Peyer's patch (tissue), 4 donors: Measurements from ENCODE around the gene ADRM1. TPM values are rescaled to one million over a fixed set of nuclear protein-coding genes. Genes with fewer than 3 reads are reported as not detected.

ENCODE experiments used
- DNase-seq, 3 donors: peaks; one replicate each; pipeline ENCODE4 v3.0.0-alpha.2; 2017 to 2019
- H3K27ac ChIP-seq, 4 donors: fragments of 200-600 bp; sonication (generic); one replicate each; pipeline ENCODE4 v1.5.1; 2016 to 2019
- H3K27me3 ChIP-seq, 2 donors: fragments of 200-600 bp; sonication (generic); one replicate each; pipeline ENCODE4 v1.5.1; 2019
- H3K36me3 ChIP-seq, 3 donors: fragments of 200-600 bp; sonication (generic); one replicate each; pipeline ENCODE4 v1.5.1; 2016 to 2019
- H3K4me1 ChIP-seq, 4 donors: fragments of 200-600 bp; sonication (generic); one replicate each; pipeline ENCODE4 v1.5.1; 2016 to 2019
- H3K4me3 ChIP-seq, 4 donors: fragments of 200-600 bp; sonication (generic); 1 replicate in 3 of 4; 2 replicates in 1 of 4; pipeline ENCODE4 v1.5.1; 2016 to 2019; ENCODE audit warnings: mild to moderate bottlenecking in 1 of 4
- H3K9me3 ChIP-seq, 4 donors: fragments of 200-600 bp; sonication (generic); one replicate each; pipeline ENCODE4 v1.5.1; 2016 to 2019; ENCODE audit warnings: mild to moderate bottlenecking in 1 of 4
- CTCF ChIP-seq, 6 experiments: fragments of 450-650 bp in 4 of 6; fragments of 200-600 bp in 2 of 6; sonication (generic) in 1 of 6; IDR thresholded peaks; one replicate each; pipeline ENCODE4 v1.5.1; 2017 to 2019; ENCODE audit warnings: antibody characterized with exemption in 6 of 6, mild to moderate bottlenecking in 3 of 6, moderate library complexity in 1 of 6
- POLR2A ChIP-seq, 2 donors: fragments of 450-650 bp; IDR thresholded peaks; one replicate each; pipeline ENCODE4 v1.5.1; 2017; ENCODE audit warnings: antibody characterized with exemption in 2 of 2, mild to moderate bottlenecking in 2 of 2, moderate library complexity in 2 of 2
- total RNA-seq, 4 donors: library from RNA; depleted of rRNA; stranded (reverse); fragments of >200 nt; gene quantifications; one replicate each; pipeline ENCODE4 v1.1.0, GENCODE V29; 2016

The ADRM1 gene
- total RNA-seq, 4 donors from 2014 or later = 90.8 to 136 (median 99.7) TPM

DNA sequence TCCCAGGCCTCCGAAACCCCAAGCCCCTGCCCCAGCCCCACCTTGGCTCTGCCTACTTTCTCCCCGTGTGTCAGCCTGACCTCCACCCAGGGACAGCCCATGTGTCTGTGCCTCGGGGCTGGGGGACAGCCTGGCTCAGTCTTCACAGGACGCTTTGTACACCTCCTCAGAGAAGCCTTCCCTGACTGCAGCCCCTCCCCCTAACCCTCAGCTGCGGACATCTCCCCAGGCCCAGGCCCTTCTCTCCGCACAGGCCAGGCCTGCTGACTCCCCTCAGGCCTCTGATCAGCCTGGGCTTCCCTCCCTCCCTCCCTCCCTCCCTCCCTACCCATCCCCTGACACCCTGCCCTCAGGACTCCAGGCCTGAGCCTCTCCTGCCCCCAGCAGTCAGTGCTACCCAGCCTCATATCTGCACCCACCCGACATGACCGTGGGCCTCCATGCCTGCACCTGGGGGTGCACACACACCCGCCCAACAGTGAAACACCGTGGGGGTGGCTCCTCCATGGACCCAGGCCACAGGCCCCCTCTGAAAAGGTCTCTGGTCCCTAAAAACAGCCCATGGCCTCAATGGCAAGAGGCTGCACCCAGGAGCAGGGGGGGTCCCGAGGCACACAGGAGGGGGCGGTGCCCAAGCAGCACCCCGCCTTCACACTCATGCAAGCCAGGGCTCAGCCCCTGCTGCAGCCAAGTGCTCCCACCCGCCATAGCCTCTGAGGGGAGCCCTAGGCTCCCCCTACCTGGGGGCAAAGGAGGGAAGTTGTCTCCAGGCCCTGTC, 51.4 kb downstream of the ADRM1 start:
- H3K27ac ChIP-seq = peak overlapping the region in 1 of 4 donors; percentile 89
- no peak for TF ChIP-seq CTCF (IDR thresholded peaks at IDR 0.05)
- no peak for TF ChIP-seq POLR2A (IDR thresholded peaks at IDR 0.05)
- no peak overlapping the region for H3K4me3 ChIP-seq
- H3K9me3 ChIP-seq = no peaks in the 10 kb centered on the region
- peaks cover 0 to 16% (median 0%) of the 10 kb centered on the region in 3 donors for H3K36me3 ChIP-seq
- no peak for DNase-seq
- peaks cover 0 to 50% (median 0%) of the 10 kb centered on the region in 4 donors for H3K4me1 ChIP-seq
- H3K27me3 ChIP-seq = no peaks in the 10 kb centered on the region

GRCh38 chr20:62354811-62355341, 52.1 kb downstream of the ADRM1 start:
- no peak for TF ChIP-seq CTCF (IDR thresholded peaks at IDR 0.05)
- no peak for TF ChIP-seq POLR2A (IDR thresholded peaks at IDR 0.05)
- H3K4me3 ChIP-seq = peak overlapping the region in 1 of 4 donors; percentile 3
- H3K27me3 ChIP-seq = no peaks in the 10 kb centered on the region
- peaks cover 0 to 16% (median 0%) of the 10 kb centered on the region in 3 donors for H3K36me3 ChIP-seq
- peak overlapping the region in 3 of 4 donors; percentile 62 to 89 (median 77) for H3K27ac ChIP-seq
- H3K9me3 ChIP-seq = no peaks in the 10 kb centered on the region
- H3K4me1 ChIP-seq = peaks cover 0 to 56% (median 0%) of the 10 kb centered on the region in 4 donors
- DNase-seq = no peak

DNA sequence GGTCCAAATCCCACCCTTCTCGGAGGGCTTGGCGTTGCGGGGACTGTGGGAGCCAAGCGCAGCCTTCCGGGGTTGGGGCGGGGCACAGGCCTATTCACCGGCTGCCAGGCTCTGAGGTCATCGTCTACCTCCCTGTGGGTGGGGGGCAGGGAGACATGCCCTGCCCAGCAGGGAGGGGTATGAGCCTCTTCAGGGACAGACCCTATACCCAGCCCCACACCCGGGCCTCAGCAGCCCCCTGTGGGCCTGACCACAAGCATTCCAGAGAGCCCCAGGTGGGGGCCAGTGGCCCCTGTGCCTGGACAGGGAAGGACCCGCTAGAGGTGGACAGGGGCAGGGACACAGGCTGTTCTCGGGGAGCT, 52.7 kb downstream of the ADRM1 start:
- no peaks in the 10 kb centered on the region for H3K9me3 ChIP-seq
- TF ChIP-seq POLR2A (IDR thresholded peaks at IDR 0.05) (no peak), CTCF (IDR thresholded peaks at IDR 0.05) (no peak)
- no peaks in the 10 kb centered on the region for H3K27me3 ChIP-seq
- H3K36me3 ChIP-seq = peaks cover 0 to 10% (median 0%) of the 10 kb centered on the region in 3 donors
- no peak overlapping the region for H3K4me3 ChIP-seq
- DNase-seq = no peak
- H3K4me1 ChIP-seq = peaks cover 0 to 59% (median 0%) of the 10 kb centered on the region in 4 donors
- H3K27ac ChIP-seq = peak overlapping the region; percentile 16 to 89 (median 70)

DNA sequence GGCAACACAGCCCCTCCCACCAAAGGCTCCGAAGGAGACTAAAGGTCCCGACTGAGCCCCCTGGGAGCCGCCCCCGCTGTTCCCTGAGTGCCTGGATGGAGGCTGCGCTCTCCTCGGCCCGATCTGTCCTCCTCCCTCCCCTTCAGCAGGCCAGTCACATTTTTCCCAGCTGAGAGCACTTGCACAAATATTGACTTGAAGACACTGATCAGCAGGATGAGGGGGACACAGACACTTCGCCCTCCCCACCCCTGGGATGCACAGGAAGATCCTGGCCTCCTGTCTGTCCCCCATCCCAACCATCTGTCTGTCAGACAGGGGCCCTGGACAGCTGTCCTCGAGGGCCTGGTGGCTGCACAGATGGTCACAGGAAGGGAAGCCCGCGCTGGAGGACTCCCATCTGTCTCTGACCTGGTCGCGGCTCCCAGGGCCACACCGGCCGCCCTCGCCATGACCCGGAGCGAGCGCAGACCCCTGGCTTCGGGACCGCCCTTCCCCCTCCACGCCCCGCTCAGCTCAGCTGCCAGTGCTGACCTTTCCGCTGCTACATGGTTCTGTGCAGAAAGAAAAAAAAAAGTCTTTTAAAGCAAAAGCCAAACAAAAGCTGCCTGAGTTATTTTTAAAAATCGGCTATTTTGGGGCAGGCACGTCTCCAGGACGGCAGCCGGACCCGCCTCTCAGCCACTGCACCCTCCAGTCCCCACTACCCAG, 53.2 kb downstream of the ADRM1 start:
- no peaks in the 10 kb centered on the region for H3K27me3 ChIP-seq
- H3K4me1 ChIP-seq = peaks cover 0 to 64% (median 0%) of the 10 kb centered on the region in 4 donors
- TF ChIP-seq POLR2A (IDR thresholded peaks at IDR 0.05) = no peak
- TF ChIP-seq CTCF (IDR thresholded peaks at IDR 0.05) = no peak
- H3K27ac ChIP-seq = peak overlapping the region; percentile 43 to 89 (median 70)
- H3K9me3 ChIP-seq = no peaks in the 10 kb centered on the region
- H3K4me3 ChIP-seq = no peak overlapping the region
- peaks cover 0 to 4% (median 0%) of the 10 kb centered on the region in 3 donors for H3K36me3 ChIP-seq
- DNase-seq = no peak

- Histone ChIP-seq H3K9me3 (no peaks in the 10 kb centered on the region), H3K36me3 (no peaks in the 10 kb centered on the region), H3K27me3 (no peaks in the 10 kb centered on the region), H3K27ac (peak overlapping the region; percentile 43 to 89 (median 70)), H3K4me3 (peak overlapping the region in 1 of 4 donors; percentile 2), H3K4me1 (peaks cover 0 to 70% (median 0%) of the 10 kb centered on the region in 4 donors)
- no peak for TF ChIP-seq CTCF (IDR thresholded peaks at IDR 0.05)
- TF ChIP-seq POLR2A (IDR thresholded peaks at IDR 0.05) = no peak
- no peak for DNase-seq
Observed at GRCh38 chr20:62356589-62357186, 53.9 kb downstream of the ADRM1 start.
